Loucy (cell line): ENCODE results near the gene TYW1.
"Not testable (repeated sequence)": the region's sequence is repeated elsewhere in the genome, so short reads cannot be mapped to it uniquely, and the experiment has no call there.

Source experiments
- H2AFZ ChIP-seq: fragments of 200-600 bp; sonication (generic); 2 replicates; pipeline ENCODE4 v1.6.0; 2016; ENCODE audit warnings: antibody characterized with exemption, mild to moderate bottlenecking, low read length, moderate library complexity
- H3F3A ChIP-seq: fragments of 200-600 bp; 2 replicates; pipeline ENCODE4 v1.6.0; 2016; ENCODE audit warnings: antibody characterized with exemption, low read depth, mild to moderate bottlenecking
- H3K27me3 ChIP-seq: fragments of 200-600 bp; sonication (generic); 2 replicates; pipeline ENCODE4 v1.6.1; 2014; ENCODE audit warnings: low read length, mild to moderate bottlenecking; ENCODE audit not compliant: insufficient read depth, poor library complexity, severe bottlenecking
- H3K36me3 ChIP-seq: fragments of 200-600 bp; sonication (generic); 2 replicates; pipeline ENCODE4 v1.6.1; 2016; ENCODE audit warnings: low read length; ENCODE audit not compliant: insufficient read depth
- H3K4me1 ChIP-seq: fragments of 200-600 bp; sonication (generic); 2 replicates; pipeline ENCODE4 v1.5.1; 2014; ENCODE audit warnings: low read length, mild to moderate bottlenecking; ENCODE audit not compliant: insufficient read depth, poor library complexity, severe bottlenecking
- H3K4me2 ChIP-seq: fragments of 200-600 bp; sonication (generic); 2 replicates; pipeline ENCODE4 v1.6.0; 2014; ENCODE audit warnings: antibody characterized with exemption, low read length, low read depth, mild to moderate bottlenecking; ENCODE audit not compliant: poor library complexity, severe bottlenecking
- H3K4me3 ChIP-seq: fragments of 200-600 bp; sonication (generic); 2 replicates; pipeline ENCODE4 v1.5.1; 2014; ENCODE audit warnings: low read length, mild to moderate bottlenecking, mixed read lengths; ENCODE audit not compliant: poor library complexity, severe bottlenecking
- H3K79me2 ChIP-seq: fragments of 200-600 bp; sonication (generic); 2 replicates; pipeline ENCODE4 v1.6.1; 2014; ENCODE audit warnings: low read length; ENCODE audit not compliant: insufficient read depth
- H3K9ac ChIP-seq: fragments of 200-600 bp; sonication (generic); 2 replicates; pipeline ENCODE4 v1.6.0; 2014; ENCODE audit warnings: mild to moderate bottlenecking, low read depth, low read length, moderate library complexity; ENCODE audit not compliant: poor library complexity, severe bottlenecking
- H3K9me2 ChIP-seq: fragments of 200-600 bp; sonication (generic); replicated peaks from 2 replicates; pipeline ENCODE4 v1.6.1; 2016; ENCODE audit warnings: low read depth, low read length, mixed read lengths
- H3K9me3 ChIP-seq: fragments of 200-600 bp; sonication (generic); 2 replicates; pipeline ENCODE4 v1.6.1; 2014; ENCODE audit warnings: mild to moderate bottlenecking, antibody characterized with exemption, low read length, low read depth; ENCODE audit not compliant: insufficient read depth
- H4K20me1 ChIP-seq: fragments of 200-600 bp; sonication (generic); 2 replicates; pipeline ENCODE4 v1.6.0; 2014; ENCODE audit warnings: antibody characterized with exemption, low read length, mild to moderate bottlenecking; ENCODE audit not compliant: insufficient read depth, poor library complexity, severe bottlenecking
- CTCF ChIP-seq: fragments of 200-600 bp; sonication (generic); conservative IDR thresholded peaks from 2 replicates; pipeline ENCODE4 v1.5.1; 2014; ENCODE audit warnings: mild to moderate bottlenecking, antibody characterized with exemption, low read length
- EZH2phosphoT487 ChIP-seq: fragments of 200-600 bp; IDR thresholded peaks from 2 replicates; pipeline ENCODE4 v1.6.1; 2018; ENCODE audit warnings: antibody characterized with exemption, mild to moderate bottlenecking, moderate library complexity, borderline replicate concordance

Gene TYW1

GRCh38 chr7:67022511-67022910 lies 25.9 kb downstream of the TYW1 start:
- Histone ChIP-seq H3K4me1 (peaks cover 20% of the 10 kb centered on the region), H2AFZ (no peak overlapping the region), H4K20me1 (no peaks in the 10 kb centered on the region), H3K4me3 (no peak overlapping the region), H3K9me3 (no peaks in the 10 kb centered on the region), H3K9ac (no peak overlapping the region), H3K4me2 (no peak overlapping the region), H3K79me2 (no peaks in the 10 kb centered on the region), H3K27me3 (no peaks in the 10 kb centered on the region), H3K36me3 (peaks cover 35% of the 10 kb centered on the region; the same call in 1 of the 2 replicates), H3K9me2 (no peaks in the 10 kb centered on the region), H3F3A (peaks cover 8% of the 10 kb centered on the region; the same call in 1 of the 2 replicates)
- TF ChIP-seq EZH2phosphoT487 (no peak), CTCF (no peak)

- H3F3A ChIP-seq, H3K4me2 ChIP-seq, H3K9me2 ChIP-seq, H2AFZ ChIP-seq, H3K4me1 ChIP-seq, H3K4me3 ChIP-seq, H3K27me3 ChIP-seq, H3K79me2 ChIP-seq, H4K20me1 ChIP-seq, H3K9ac ChIP-seq, H3K9me3 ChIP-seq: not testable (repeated sequence)
- peaks cover 30% of the 10 kb centered on the region; the same call in 1 of the 2 replicates for H3K36me3 ChIP-seq
Measured at GRCh38 chr7:67025459-67025858, 28.8 kb downstream of the TYW1 start.

- not testable (repeated sequence) for H3K4me3 ChIP-seq, H3K79me2 ChIP-seq, H3F3A ChIP-seq, H3K9ac ChIP-seq, H3K27me3 ChIP-seq, H4K20me1 ChIP-seq, H3K9me2 ChIP-seq, H3K4me2 ChIP-seq, H3K4me1 ChIP-seq, H2AFZ ChIP-seq, H3K9me3 ChIP-seq
- peaks cover 12% of the 10 kb centered on the region; the same call in 1 of the 2 replicates for H3K36me3 ChIP-seq
Measured at GRCh38 chr7:67031685-67032084, 35.1 kb downstream of the TYW1 start.

- no peak overlapping the region for H2AFZ ChIP-seq
- TF ChIP-seq EZH2phosphoT487 (no peak), CTCF (no peak)
- H3K9me3 ChIP-seq = peaks cover 4% of the 10 kb centered on the region; the same call in 1 of the 2 replicates
- no peaks in the 10 kb centered on the region for H4K20me1 ChIP-seq
- no peaks in the 10 kb centered on the region for H3K4me1 ChIP-seq
- no peaks in the 10 kb centered on the region for H3F3A ChIP-seq
- H3K79me2 ChIP-seq = no peaks in the 10 kb centered on the region
- H3K4me2 ChIP-seq = no peak overlapping the region
- no peaks in the 10 kb centered on the region for H3K9me2 ChIP-seq
- H3K9ac ChIP-seq = no peak overlapping the region
- H3K36me3 ChIP-seq = peaks cover 12% of the 10 kb centered on the region; the same call in 1 of the 2 replicates
- no peaks in the 10 kb centered on the region for H3K27me3 ChIP-seq
- H3K4me3 ChIP-seq = no peak overlapping the region
Measured at GRCh38 chr7:67033251-67033650, 36.6 kb downstream of the TYW1 start.

GRCh38 chr7:67036432-67037395 lies 40.1 kb downstream of the TYW1 start:
- not testable (repeated sequence) for H3K27me3 ChIP-seq, H3K9me2 ChIP-seq, H3K4me2 ChIP-seq, H3K9me3 ChIP-seq, H3K9ac ChIP-seq, H2AFZ ChIP-seq, H3F3A ChIP-seq, H3K4me1 ChIP-seq, H4K20me1 ChIP-seq, H3K36me3 ChIP-seq, H3K4me3 ChIP-seq, H3K79me2 ChIP-seq
